PFSK-1 (cell line): ENCODE measurements around the gene KLK14.

Experiments
- FOXP2 ChIP-seq: optimal IDR thresholded peaks from 2 replicates; pipeline ENCODE3; 2011; ENCODE audit warnings: borderline replicate concordance, control low read depth, inconsistent platforms; ENCODE audit not compliant: insufficient read depth; ENCODE audit errors: extremely low read length, extremely low read depth
- POLR2AphosphoS5 ChIP-seq: IDR thresholded peaks from 2 replicates; pipeline ENCODE4 v1.6.1; 2012; ENCODE audit warnings: low read depth, mild to moderate bottlenecking, control low read depth, low read length, moderate library complexity
- SIN3A ChIP-seq: IDR thresholded peaks from 2 replicates; pipeline ENCODE4 v1.6.1; 2012; ENCODE audit warnings: mild to moderate bottlenecking, low read length, moderate library complexity, borderline replicate concordance; ENCODE audit not compliant: insufficient read depth

GRCh38 chr19:51119611-51120010 is 36.9 kb upstream of the KLK14 start:
- TF ChIP-seq SIN3A (no peak), POLR2AphosphoS5 (no peak), FOXP2 (no peak)
